ENCODE data around the gene NSFL1C.

Gene NSFL1C

GRCh38 chr20:1486566-1486965 lies 19.9 kb upstream of the NSFL1C start:
- no peak for DNase-seq (ENCODE audit: low read depth in 1 of 2, low spot score in 1 of 2)

DNA sequence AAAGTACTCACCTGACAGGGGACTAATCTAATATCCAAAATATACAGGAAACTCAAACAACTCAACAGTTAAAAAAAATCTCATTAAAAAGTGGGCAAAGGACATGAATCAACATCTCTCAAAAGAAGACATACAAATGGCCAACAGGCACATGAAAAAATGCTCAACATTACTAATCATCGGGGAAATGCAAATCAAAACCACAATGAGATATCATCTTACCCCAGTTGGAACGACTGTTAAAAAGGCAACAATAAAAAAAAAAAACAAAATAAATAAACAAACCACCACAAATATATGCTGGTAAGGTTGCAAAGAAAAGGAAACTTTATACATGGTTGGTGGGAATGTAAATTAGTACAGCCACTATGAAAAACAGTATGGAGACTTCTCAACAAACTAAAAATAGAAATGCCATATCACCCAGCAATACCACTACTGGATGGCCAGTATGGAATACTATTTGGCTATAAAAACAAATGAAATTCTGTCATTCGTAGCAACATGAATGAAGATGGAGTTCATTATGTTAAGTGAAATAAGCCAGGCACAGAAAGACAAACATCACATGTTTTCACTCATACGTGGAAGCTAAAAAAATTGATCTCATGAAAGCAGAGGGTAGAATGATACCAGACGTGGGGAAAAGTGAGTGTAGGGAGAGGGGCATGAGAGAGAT lies 17.9 kb upstream of the NSFL1C start:
- DNase-seq (ENCODE audit: low read depth in 1 of 2, low spot score in 1 of 2) = no peak

- DNase-seq (ENCODE audit: low read depth in 1 of 2, low spot score in 1 of 2) = no peak
Observed at GRCh38 chr20:1479831-1480595, 13.4 kb upstream of the NSFL1C start.

DNA sequence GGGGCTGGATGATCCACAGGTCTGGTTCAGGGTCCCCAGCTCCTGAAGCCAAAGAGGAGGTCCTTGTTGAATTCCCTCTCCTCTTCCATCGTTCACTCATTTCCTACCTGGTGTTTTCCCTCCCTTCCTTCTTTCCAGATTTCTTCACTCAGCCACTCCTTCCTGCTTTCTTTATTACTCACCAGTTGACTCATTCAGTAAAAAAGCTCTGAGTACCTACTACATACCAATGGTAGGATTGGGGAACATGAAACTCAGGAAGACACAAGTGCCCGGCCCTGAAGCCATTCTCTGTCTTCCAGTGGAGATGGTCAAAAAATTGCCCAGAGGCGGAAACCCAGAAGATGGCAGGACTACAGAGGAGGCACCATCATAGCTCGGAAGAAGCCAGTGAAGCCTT lies 11.9 kb upstream of the NSFL1C start:
- DNase-seq (ENCODE audit: low read depth in 1 of 2, low spot score in 1 of 2) = no peak

- DNase-seq (ENCODE audit: low read depth in 1 of 2, low spot score in 1 of 2) = no peak
Observed at GRCh38 chr20:1477896-1478490, 11.3 kb upstream of the NSFL1C start.

GRCh38 chr20:1474817-1475603 lies 8.4 kb upstream of the NSFL1C start:
- DNase-seq (ENCODE audit: low read depth in 1 of 2, low spot score in 1 of 2) = no peak

GRCh38 chr20:1474325-1474724 lies 7.7 kb upstream of the NSFL1C start:
- no peak for DNase-seq (ENCODE audit: low read depth in 1 of 2, low spot score in 1 of 2)

DNA sequence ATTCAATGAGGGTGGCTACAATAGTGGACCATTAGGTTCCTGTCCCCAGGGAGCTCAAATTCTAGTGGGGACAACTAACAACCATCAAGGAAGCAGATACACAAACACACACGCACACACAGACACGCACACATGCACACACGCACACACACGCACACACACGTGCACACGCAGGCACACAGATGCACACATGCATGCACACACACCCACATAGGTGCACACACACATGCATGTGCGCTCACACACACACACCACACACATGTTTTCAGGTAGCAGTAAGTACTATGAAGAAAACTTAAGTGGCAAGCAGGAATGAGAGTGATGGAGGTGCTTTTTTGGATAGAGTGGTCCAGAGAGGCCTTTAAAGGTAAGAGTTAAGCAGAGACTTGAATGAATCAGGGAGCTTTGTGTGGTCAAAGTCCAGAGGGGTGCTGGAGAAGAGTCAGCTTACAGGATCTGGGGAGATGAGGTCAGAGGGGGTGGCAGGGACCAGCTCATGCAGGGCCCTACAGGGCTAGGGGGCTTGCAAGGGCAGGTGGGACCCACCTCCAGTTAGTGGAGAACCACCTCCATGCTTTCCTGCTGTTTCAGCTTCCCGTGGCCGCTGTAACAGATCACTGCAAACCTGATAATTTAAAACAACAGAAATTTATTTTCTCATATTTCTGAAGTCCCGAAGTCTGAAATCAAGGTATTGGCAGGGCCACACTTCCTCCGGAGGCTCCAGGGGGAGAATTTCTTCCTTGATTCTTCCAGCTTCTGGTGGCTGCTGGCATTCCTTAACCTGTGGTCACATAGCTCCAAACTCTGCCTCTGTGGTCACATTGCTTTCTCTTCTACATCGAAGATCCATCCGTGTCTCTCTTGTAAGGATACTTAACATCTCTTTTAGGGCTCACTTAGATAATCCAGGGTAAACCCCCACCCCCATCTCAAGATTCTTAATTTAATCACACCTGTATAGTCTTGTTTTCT lies 6.9 kb upstream of the NSFL1C start:
- DNase-seq (ENCODE audit: low read depth in 1 of 2, low spot score in 1 of 2) = no peak

GRCh38 chr20:1472556-1473245 lies 6.1 kb upstream of the NSFL1C start:
- no peak for DNase-seq (ENCODE audit: low read depth in 1 of 2, low spot score in 1 of 2)

DNA sequence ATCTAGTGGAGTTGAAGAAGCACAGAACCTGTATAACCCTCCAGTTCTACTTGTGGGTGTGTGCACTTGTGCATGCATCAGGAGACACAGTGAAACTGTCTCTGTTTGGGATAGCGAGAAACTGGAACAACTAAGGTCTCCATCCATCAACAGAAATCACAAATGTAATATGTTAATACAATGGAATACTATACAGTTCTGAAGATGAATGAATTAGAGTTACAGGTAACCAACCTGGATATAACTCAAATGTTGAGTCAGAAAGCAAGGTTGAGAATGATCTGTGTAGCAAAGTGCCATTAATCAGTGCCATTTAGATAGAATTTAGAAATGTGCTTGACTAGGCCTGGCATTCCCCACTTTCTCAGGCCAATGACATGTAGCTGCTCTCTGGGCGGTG lies 4.6 kb upstream of the NSFL1C start:
- no peak for DNase-seq (ENCODE audit: low read depth in 1 of 2, low spot score in 1 of 2)

DNA sequence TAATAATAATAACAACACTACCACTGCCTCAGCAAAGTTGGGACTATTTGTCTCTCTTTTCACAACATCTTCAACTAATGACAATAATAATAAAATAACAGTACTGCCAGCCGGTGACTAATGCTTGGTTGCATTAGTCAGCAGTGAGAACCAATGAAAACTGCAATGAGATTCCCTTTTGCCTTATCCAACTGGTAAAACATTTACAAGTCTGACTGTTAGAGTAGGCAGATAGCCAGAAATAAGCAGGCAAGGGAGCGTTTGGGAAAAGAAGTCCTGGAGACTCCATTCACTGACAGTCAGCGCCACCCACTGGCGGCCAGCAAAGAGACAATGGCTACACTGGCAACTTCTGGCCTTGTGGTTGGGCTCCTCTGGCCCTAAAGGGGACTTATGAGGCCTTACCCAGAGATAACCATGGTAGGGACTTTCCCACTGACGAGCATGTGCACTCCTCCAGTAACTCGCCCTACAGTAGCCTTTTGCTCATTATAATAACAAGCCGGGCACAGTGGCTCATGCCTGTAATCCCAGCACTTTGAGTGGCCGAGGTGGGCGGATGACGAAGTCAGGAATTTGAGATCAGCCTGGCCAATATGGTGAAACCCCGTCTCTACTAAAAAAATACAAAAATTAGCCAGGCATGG lies 3.4 kb upstream of the NSFL1C start:
- DNase-seq (ENCODE audit: low read depth in 1 of 2, low spot score in 1 of 2) = no peak

- no peak for DNase-seq (ENCODE audit: low read depth in 1 of 2, low spot score in 1 of 2)
Observed at GRCh38 chr20:1469306-1469905, 2.8 kb upstream of the NSFL1C start.

DNA sequence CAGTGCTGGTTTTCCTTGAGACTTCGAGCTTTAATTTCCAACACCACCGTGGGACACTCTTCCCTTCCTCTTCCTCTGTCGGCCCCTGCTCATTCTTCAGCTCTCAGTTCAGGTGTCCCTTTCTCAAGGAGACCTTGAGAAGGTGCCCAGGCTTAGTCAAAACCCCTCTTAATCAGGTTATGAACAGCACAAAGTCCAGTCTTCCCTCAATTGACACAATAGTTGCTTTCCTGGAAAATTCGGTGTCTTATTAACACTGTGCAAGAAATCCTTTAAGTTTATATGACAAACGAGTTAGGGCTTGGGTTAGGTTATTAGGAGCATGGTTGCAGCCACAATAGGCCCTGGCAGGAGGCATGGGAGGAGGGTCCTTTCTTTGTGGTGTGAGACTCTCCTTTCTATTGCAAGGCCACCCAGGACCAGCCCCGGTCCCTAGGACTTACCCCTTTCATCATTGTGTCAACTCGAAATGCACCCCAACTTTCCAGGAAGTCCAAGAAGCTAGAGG lies 1.5 kb upstream of the NSFL1C start:
- DNase-seq (ENCODE audit: low read depth in 1 of 2, low spot score in 1 of 2) = no peak

- DNase-seq (ENCODE audit: low read depth in 1 of 2, low spot score in 1 of 2) = no peak
Observed at GRCh38 chr20:1467355-1468116, 887 bp upstream of the NSFL1C start.

GRCh38 chr20:1467082-1467354 lies 369 bp upstream of the NSFL1C start:
- no peak for DNase-seq (ENCODE audit: low read depth in 1 of 2, low spot score in 1 of 2)

- DNase-seq (ENCODE audit: low read depth in 1 of 2, low spot score in 1 of 2) = no peak
Observed at GRCh38 chr20:1465470-1466210, 1.0 kb downstream of the NSFL1C start.

GRCh38 chr20:1463971-1464570 lies 2.6 kb downstream of the NSFL1C start:
- DNase-seq (ENCODE audit: low read depth in 1 of 2, low spot score in 1 of 2) = no peak
